Left lung (tissue), 10 donors: ENCODE results near the gene PHACTR3. TPM values are rescaled to one million over a fixed set of nuclear protein-coding genes. Genes with fewer than 3 reads are reported as not detected.

Source experiments
- ATAC-seq: fragments of 200-7000 bp; cut with Tn5 transposase; one replicate; pipeline ENCODE4 v1.9.1; 2020; ENCODE audit warnings: moderate library complexity
- DNase-seq, 4 donors: peaks; one replicate each; pipeline ENCODE4 v3.0.0-alpha.2; 2013 to 2020
- H3K27ac ChIP-seq, 2 donors: fragments of 200-600 bp; sonication (generic) in 1 of 2; one replicate each; pipeline versions ENCODE4 v1.5.0 to v1.8.0; 2020 to 2021
- H3K27me3 ChIP-seq, 2 donors: fragments of 200-600 bp; sonication (generic) in 1 of 2; one replicate each; pipeline versions ENCODE4 v1.5.0 to v1.8.0; 2020 to 2021
- H3K36me3 ChIP-seq, 2 donors: fragments of 200-600 bp; sonication (generic) in 1 of 2; one replicate each; pipeline versions ENCODE4 v1.5.0 to v1.8.0; 2020 to 2021
- H3K4me1 ChIP-seq, 2 donors: fragments of 200-600 bp; one replicate each; pipeline ENCODE4 v1.8.0; 2021
- H3K4me3 ChIP-seq, 2 donors: fragments of 200-600 bp; sonication (generic) in 1 of 2; one replicate each; pipeline versions ENCODE4 v1.5.0 to v1.8.0; 2020 to 2021; ENCODE audit warnings: mild to moderate bottlenecking in 1 of 2
- H3K9me3 ChIP-seq, 2 donors: fragments of 200-600 bp; sonication (generic) in 1 of 2; one replicate each; pipeline versions ENCODE4 v1.5.0 to v1.8.0; 2020 to 2021
- CTCF ChIP-seq, 2 donors: fragments of 200-600 bp; sonication (generic) in 1 of 2; IDR thresholded peaks; one replicate each; pipeline versions ENCODE4 v1.5.0 to v1.8.0; 2021; ENCODE audit warnings: antibody characterized with exemption in 2 of 2
- intact Hi-C, 2 donors: fragments of 100-400 bp; cut with DNase I; formaldehyde crosslinking; loops; one replicate each; pipeline versions ENCODE4 v1.11.2 to v1.14.2; 2022
- polyA plus RNA-seq, 6 donors: library from polyadenylated mRNA; unstranded; fragments of 120-200 nt; gene quantifications; one replicate each; pipeline ENCODE4 v1.2.1, GENCODE V29; 2013; ENCODE audit not compliant: insufficient read length in 6 of 6
- total RNA-seq, 2 donors: library from RNA; stranded (reverse); fragmentation: NEBNext Ultra II Directional; extraction: Animal tissue kit (Norgen Biotek cat#: 25700); gene quantifications; one replicate each; pipeline ENCODE4 v1.2.1, GENCODE V29; 2021
- donor health status: DM: no; HTN: yes; CAD: no.
- donor health status: DM: no; HTN: no; CAD: no.

PHACTR3 gene
- total and polyA plus RNA-seq, 8 donors, result 3.5 to 14.5 (median 4.4) TPM

GRCh38 chr20:59788811-59789397 is 184.6 kb downstream of the PHACTR3 start:
- H3K9me3 ChIP-seq, result peaks cover 6 to 10% of the 10 kb centered on the region in 2 donors
- H3K4me3 ChIP-seq, result no peak overlapping the region
- ATAC-seq, result no peak
- H3K27ac ChIP-seq, result no peak overlapping the region
- DNase-seq, result no peak
- no peaks in the 10 kb centered on the region for H3K36me3 ChIP-seq
- intact Hi-C loops, result loop anchor here in 1 of 2 donors (5.0 kb wide), 1 partner anchor 53 kb away; no protein-coding TSS in a partner anchor
- H3K4me1 ChIP-seq, result no peaks in the 10 kb centered on the region
- no peak for TF ChIP-seq CTCF (IDR thresholded peaks at IDR 0.05)
- H3K27me3 ChIP-seq, result no peaks in the 10 kb centered on the region

GRCh38 chr20:59789686-59790085 is 185.3 kb downstream of the PHACTR3 start:
- intact Hi-C loops, result loop anchor here in 1 of 2 donors (5.0 kb wide), 1 partner anchor 53 kb away; no protein-coding TSS in a partner anchor
- no peaks in the 10 kb centered on the region for H3K36me3 ChIP-seq
- H3K4me1 ChIP-seq, result no peaks in the 10 kb centered on the region
- H3K27ac ChIP-seq, result no peak overlapping the region
- no peak for ATAC-seq
- H3K27me3 ChIP-seq, result no peaks in the 10 kb centered on the region
- TF ChIP-seq CTCF (IDR thresholded peaks at IDR 0.05), result no peak
- H3K4me3 ChIP-seq, result no peak overlapping the region
- no peak for DNase-seq
- H3K9me3 ChIP-seq, result peaks cover 6 to 10% of the 10 kb centered on the region in 2 donors

GRCh38 chr20:59790346-59790745 is 186.0 kb downstream of the PHACTR3 start:
- no peak for TF ChIP-seq CTCF (IDR thresholded peaks at IDR 0.05)
- Histone ChIP-seq H3K4me3 (no peak overlapping the region), H3K27ac (no peak overlapping the region), H3K9me3 (peaks cover 6 to 10% of the 10 kb centered on the region in 2 donors), H3K27me3 (no peaks in the 10 kb centered on the region), H3K4me1 (no peaks in the 10 kb centered on the region), H3K36me3 (no peaks in the 10 kb centered on the region)
- intact Hi-C loops, result no loop called here
- no peak for DNase-seq
- ATAC-seq, result no peak

GRCh38 chr20:59792300-59792699 is 188.0 kb downstream of the PHACTR3 start:
- Histone ChIP-seq H3K9me3 (peaks cover 6 to 25% of the 10 kb centered on the region in 2 donors), H3K27ac (no peak overlapping the region), H3K4me1 (no peaks in the 10 kb centered on the region), H3K36me3 (no peaks in the 10 kb centered on the region), H3K27me3 (no peaks in the 10 kb centered on the region), H3K4me3 (no peak overlapping the region)
- no peak for TF ChIP-seq CTCF (IDR thresholded peaks at IDR 0.05)
- intact Hi-C loops, result no loop called here
- DNase-seq (no peak), ATAC-seq (no peak)

- no peak for ATAC-seq
- no peak overlapping the region for H3K4me3 ChIP-seq
- intact Hi-C loops, result no loop called here
Measured at GRCh38 chr20:59794555-59794954, 190.2 kb downstream of the PHACTR3 start.

More at GRCh38 chr20:59794555-59794954, 190.2 kb downstream of the PHACTR3 start:
- no peak overlapping the region for H3K27ac ChIP-seq
- no peak for TF ChIP-seq CTCF (IDR thresholded peaks at IDR 0.05)
- H3K4me1 ChIP-seq, result no peaks in the 10 kb centered on the region
- DNase-seq, result no peak
- H3K27me3 ChIP-seq, result no peaks in the 10 kb centered on the region
- H3K9me3 ChIP-seq, result peaks cover 6 to 28% of the 10 kb centered on the region in 2 donors
- no peaks in the 10 kb centered on the region for H3K36me3 ChIP-seq
